Measurements from ENCODE around the gene DEXI. TPM values are rescaled to one million over a fixed set of nuclear protein-coding genes. Genes with fewer than 3 reads are reported as not detected.

Gene DEXI
- total and polyA plus RNA-seq, 2 of the 13 experiments (the other 11 are each of a cell fraction or from before 2014, with no cell fraction given): 51.5 to 70.4 TPM

- TF ChIP-seq MAFF (IDR thresholded peaks at IDR 0.05; ENCODE audit: low read depth, low read length) (no peak), ZFP90 (CRISPR knock-in tag; IDR thresholded peaks at IDR 0.05; ENCODE audit: borderline replicate concordance) (peak; percentile 97), PHF8 (CRISPR knock-in tag; IDR thresholded peaks at IDR 0.05) (peak; percentile 96), U2AF2 (IDR thresholded peaks at IDR 0.05; ENCODE audit: low read depth, low read length) (no peak), U2AF1 (optimal IDR thresholded peaks at IDR 0.05; ENCODE audit: low read depth, low read length) (no peak), TCF7 (IDR thresholded peaks at IDR 0.05; ENCODE audit: low read depth) (no peak), ZNF704 (CRISPR knock-in tag; IDR thresholded peaks at IDR 0.05; ENCODE audit: borderline replicate concordance) (peak; percentile 92), ZSCAN25 (CRISPR knock-in tag; IDR thresholded peaks at IDR 0.05) (peak; percentile 84), SP5 (CRISPR knock-in tag; IDR thresholded peaks at IDR 0.05; ENCODE audit: borderline replicate concordance, low read depth) (peak; percentile 85), ZNF441 (CRISPR knock-in tag; IDR thresholded peaks at IDR 0.05; ENCODE audit: borderline replicate concordance) (peak; percentile 30; the same call in 1 of the 2 replicates), KMT2A (CRISPR knock-in tag; IDR thresholded peaks at IDR 0.05) (peak; percentile 98), ZNF550 (CRISPR knock-in tag; IDR thresholded peaks at IDR 0.05; ENCODE audit: borderline replicate concordance) (peak; percentile 99), NFE2L1 (CRISPR knock-in tag; IDR thresholded peaks at IDR 0.05; ENCODE audit: borderline replicate concordance) (no peak), ZNF18 (CRISPR knock-in tag; IDR thresholded peaks at IDR 0.05; ENCODE audit: insufficient replicate concordance) (peak; percentile 64), ZFP41 (CRISPR knock-in tag; IDR thresholded peaks at IDR 0.05; ENCODE audit: borderline replicate concordance) (peak; percentile 65; the same call in 1 of the 2 replicates), ZNF142 (CRISPR knock-in tag; IDR thresholded peaks at IDR 0.05) (peak; percentile 79; the same call in 1 of the 2 replicates)
- TF ChIP-seq, protein P1, sequence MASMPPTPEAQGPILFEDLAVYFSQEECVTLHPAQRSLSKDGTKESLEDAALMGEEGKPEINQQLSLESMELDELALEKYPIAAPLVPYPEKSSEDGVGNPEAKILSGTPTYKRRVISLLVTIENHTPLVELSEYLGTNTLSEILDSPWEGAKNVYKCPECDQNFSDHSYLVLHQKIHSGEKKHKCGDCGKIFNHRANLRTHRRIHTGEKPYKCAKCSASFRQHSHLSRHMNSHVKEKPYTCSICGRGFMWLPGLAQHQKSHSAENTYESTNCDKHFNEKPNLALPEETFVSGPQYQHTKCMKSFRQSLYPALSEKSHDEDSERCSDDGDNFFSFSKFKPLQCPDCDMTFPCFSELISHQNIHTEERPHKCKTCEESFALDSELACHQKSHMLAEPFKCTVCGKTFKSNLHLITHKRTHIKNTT (CRISPR knock-in tag; IDR thresholded peaks at IDR 0.05): peak; percentile 97
Measured at GRCh38 chr16:10944249-10945064, 2.2 kb upstream of the DEXI start, which contains the start of gene CLEC16A (continued).
